COLO829 (cell line): Measurements from ENCODE around the gene DNAJA4.

ENCODE experiments used
- DNase-seq: peaks from one replicate; pipeline ENCODE4 v3.0.0; 2012; ENCODE audit warnings: low spot score

DNAJA4 gene

DNA sequence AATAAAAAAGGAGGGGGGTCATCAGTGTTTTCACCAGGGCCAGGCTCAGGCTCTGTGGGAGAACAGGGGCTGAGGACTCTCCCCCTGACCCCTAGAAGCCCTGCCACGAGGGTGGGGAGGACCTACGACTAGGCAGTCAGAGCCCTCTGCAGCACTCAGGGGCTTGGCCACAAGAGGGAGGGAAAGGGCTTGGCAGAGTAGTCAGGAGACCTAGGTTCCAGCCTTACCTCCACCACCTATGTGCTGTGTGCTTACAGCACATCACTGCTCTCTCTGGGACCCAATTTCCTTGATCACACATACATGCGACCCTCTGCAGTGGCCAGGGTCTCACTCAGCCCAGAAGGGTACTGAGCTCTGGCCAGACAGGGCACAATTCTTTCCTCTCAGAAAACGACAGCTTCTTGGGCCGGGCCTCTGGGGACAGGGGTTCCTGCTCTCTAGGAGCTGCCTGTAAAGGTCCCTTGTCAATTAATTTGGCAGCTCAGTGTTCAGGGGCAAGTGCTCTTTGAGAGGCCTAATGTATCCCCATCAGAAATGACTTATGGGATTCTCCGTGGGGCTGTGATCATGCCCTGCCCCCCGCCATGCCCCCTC is 51.4 kb downstream of the DNAJA4 start:
- no peak for DNase-seq

DNA sequence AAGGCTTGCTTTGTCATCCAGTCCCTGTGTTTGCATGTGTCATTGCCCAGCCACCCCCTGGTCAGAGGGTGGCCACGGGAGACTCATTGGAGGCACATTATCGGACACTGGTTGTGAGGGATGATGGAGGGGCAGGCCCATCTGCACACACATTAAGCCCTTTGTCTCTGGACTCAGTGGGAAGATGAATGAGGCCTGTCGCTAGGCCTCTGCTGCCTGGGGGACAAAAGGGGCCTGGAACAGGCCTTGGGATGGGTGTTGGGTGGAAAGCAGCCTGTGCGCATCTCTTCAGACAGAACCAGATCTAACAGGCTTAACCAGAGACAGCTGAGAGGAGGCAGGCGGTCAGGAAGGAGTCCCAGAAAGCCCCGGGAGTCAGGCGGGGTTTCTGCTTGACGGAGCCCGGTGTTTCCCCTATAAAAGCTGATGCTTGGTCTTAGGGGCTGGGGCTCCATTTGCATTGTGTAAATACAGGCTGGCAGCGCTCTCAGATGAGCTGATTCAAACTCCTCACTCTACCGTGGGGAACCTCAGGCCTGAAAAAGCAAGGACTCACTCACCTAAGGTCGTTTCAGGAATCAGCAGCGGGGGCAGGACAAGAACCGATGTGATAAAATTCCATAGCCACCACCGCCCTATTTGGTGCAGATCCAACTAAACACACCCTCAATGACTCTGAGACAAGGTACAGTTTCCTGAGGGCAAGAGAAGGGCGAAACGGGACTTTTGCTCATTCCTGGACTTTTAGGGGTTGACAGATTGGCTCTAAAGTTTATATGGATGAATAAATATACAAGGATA is 52.1 kb downstream of the DNAJA4 start:
- DNase-seq, result no peak

DNA sequence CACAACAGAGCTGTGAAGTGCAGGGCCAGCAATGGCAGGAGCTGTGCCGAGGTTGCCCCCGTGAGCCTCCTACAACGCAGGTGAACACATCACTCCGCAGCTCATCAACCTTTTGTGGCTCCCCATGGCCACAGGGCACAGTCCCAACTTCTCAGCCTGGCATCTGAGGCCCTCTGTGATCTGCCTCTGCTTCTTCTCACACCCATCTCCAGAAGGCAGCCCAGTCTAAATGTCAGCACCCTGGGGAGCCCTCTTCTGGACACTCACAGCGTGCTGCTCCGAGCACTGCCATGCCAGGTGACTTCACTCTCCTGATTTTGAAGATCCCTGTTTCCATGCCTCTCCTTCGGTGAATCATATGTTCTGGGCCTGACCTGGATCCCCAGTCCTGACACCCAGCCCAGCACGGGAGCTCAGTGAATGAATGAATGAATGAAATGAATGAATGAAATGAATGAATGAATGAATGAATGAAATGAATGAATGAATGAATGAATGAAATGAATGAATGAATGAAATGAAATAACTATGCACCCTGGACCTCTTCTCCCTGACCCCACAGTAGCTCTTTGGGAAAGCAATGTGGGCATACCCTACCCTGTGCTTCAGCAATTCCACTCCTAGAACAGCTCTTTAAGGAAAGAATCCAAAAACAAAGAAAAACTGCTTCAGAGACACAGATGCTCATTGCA is 52.9 kb downstream of the DNAJA4 start:
- no peak for DNase-seq

DNA sequence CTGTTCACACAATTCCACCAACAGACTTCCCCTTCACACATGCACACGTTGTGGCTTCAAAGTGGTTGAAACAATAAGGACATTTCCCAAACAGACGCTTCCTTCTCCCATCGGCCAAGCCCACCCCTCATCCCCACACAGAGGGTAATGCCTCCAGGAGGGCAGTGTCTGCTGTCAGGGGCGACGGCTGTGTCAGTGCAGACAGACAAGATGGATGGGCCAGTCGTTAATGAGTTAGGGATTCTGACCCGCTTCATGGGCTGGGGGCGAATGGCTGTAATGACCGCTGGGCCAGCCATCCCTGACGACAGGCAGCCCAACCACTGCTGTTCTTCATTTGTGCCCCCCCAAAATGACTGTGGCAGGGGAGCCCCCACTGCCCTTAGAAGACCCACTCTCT is 55.2 kb downstream of the DNAJA4 start:
- no peak for DNase-seq

DNA sequence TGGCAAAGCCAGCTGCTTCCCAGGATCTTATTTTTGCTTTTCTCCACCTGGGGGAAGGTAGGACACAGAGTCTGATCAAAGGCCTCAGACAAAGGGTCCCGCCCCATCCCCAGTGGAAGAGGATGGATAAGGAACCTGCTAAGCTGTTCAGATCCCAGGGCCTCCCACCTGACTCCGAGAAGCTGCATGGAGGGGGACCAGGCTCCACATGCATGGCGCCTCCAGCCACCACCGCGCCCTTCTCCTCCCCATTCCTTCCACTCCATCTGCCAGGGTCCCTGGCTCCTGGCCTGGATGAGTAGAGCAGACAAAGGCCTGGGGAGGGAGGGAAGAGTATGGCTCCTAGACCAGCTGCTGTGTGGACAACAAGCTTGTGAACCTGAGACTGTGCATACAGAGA is 55.8 kb downstream of the DNAJA4 start:
- DNase-seq, result no peak

- DNase-seq, result no peak
Observed at GRCh38 chr15:78321041-78321570, 56.7 kb downstream of the DNAJA4 start.

DNA sequence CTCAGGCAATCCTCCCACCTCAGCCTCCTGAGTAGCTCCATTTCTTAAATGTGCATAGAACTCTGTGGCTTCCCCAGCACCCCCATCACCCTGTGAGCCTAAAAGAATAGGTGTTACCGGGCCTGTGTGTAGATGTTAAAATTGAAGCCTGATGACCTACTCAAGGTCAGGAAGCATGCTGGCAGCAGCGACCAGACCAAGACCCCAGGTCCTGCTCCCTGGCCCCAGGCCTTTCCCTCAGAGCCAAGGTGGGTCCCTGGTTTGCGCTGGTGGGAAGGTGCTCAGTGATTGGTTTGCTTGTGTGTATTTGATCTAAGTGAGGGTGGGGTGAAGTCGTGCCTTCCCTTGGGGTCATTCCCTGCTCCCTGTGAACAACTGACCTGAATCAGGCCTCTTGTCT is 57.4 kb downstream of the DNAJA4 start:
- DNase-seq, result no peak

DNA sequence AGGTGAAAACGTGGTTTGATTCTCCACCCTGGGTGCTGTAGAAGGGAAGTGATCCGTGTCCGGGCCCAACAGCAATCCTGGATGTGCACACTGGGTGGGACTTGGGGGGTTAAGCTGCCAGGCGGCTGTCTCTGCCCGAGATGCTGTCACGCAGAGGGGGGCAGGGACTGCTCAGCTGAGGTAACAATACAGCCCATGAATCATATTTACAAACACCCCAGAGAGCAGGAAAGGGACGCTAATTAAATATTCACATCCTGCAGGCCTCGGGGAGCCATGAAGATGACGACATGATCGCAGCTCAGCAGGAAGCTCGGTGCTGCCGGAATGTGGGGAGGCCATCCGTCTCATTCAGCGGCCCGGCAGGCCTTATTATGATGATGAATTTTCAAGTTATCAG is 57.9 kb downstream of the DNAJA4 start:
- no peak for DNase-seq

DNA sequence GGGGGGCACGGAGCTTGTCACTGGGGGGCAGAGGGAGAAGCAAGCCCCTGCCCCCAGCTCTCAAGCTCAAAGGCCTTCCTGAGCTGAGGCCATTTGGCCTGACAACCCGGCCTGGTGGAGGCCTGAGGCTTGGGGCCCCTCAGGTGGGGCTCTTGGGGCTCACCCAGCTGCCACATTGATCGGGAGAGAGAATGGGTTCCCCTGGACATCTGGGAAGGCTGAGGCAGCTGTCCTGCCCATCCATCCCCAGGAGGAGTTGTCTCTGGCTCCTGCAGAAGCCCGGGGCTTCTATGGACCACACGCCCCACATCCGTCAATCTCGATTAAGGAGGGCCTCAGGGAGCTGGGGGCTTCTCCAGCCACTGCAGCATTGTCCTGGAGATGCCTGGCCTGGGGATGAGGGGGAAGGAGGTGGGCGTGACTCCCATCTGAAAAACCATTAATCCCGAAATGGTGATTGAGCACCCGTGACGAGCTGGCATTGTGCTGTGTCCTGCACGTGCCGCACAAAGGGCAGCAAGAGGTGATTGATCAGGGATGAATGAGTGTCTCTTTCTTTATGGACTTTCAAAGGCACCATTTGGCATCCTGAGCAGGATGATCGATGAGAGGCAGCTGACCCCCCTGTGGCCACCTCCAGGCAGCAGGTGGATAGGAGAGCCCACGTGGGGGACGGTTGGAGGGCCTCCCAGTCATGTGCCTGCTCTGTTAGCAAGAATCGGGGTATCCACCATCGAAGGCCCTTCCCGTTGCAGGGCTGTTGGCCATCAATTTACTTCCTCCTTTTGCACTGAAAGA is 58.6 kb downstream of the DNAJA4 start:
- no peak for DNase-seq

- no peak for DNase-seq
Observed at GRCh38 chr15:78323693-78324092, 59.3 kb downstream of the DNAJA4 start.

DNA sequence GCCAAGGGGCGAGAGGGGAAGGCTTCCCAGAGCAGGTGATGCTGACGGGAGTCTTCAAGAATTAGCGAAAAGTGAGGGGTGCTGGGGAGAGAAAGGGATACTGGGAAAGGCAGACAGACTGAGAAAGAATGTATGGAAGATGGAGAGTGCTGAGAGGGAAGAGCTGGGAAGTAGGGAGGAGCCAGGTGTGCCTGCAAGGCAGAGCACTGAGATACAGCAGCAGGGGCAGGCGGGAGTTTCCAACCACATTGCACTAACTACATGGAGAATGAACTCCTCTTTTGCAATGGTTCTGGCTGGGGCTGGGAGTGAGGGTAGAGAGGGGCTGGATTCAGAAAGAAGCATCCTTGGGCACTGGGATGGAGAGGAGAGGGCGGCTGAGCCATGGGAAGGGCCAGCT is 59.8 kb downstream of the DNAJA4 start:
- DNase-seq, result no peak

- DNase-seq, result no peak
Observed at GRCh38 chr15:78325092-78325843, 60.9 kb downstream of the DNAJA4 start.

- no peak for DNase-seq
Observed at GRCh38 chr15:78327466-78327865, 63.1 kb downstream of the DNAJA4 start.

DNA sequence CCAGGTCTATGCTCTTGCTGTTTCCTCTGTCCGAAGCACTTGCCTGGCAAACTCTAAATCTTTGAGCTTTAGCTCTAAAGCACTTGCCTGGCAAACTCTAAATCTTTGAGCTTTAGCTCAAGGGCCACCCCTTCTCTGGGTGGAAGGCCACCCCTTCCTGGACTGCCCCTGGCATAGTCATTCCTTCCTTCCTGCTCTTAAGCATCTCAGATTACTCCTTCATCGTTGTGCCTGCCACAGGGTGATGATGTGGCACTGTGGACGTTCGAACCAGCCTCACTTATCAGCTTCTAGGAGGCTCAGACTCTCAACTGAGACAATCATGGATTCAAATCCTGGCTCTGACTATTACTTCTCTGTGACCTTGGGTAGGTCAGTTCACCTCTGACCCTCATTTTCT is 65.3 kb downstream of the DNAJA4 start:
- DNase-seq, result no peak
